ENCODE results near the gene GADL1.

Gene GADL1, protein sequence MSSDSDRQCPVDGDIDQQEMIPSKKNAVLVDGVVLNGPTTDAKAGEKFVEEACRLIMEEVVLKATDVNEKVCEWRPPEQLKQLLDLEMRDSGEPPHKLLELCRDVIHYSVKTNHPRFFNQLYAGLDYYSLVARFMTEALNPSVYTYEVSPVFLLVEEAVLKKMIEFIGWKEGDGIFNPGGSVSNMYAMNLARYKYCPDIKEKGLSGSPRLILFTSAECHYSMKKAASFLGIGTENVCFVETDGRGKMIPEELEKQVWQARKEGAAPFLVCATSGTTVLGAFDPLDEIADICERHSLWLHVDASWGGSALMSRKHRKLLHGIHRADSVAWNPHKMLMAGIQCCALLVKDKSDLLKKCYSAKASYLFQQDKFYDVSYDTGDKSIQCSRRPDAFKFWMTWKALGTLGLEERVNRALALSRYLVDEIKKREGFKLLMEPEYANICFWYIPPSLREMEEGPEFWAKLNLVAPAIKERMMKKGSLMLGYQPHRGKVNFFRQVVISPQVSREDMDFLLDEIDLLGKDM

DNA sequence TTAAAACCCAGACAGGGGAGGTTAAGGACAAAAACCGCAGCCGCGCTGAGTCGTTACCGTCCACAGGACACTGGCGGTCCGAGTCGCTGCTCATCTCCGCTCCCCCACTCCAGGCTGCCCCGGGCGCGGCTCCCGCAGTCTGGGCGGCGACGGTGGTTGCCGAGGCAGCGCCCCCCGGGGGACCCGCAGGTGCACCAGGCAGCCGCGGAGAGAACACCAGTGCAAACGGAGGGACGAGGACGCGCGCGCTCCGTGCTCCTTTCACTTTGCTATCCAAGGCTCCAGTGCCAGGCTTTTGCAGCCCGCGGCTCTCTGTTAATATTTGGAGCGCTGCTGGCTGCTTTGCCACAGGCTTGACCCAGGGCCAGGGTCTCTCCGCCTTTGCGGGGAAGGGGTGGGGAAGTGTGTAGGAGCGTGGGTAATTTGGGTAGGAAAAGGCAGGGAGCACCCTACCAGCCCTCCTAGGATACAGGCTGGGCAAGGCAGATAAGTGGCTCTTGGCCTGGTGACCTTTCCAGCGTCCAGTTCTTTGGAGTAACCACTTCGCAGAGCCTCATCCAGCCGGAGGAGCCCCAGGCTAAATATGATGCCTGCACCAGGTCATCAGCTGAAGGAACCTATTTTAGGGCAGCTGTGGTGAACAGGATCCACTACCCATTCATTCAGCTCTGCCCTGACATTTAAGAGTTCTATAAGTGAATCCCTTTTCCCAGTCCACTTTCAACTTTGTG lies at the start of gene GADL1:
Gene GADL1, minus strand, starts transcription at position 141 of the 731 bp plus-strand sequence. Its CDS starts 47 bp downstream, at position 94.
- no peak for FAIRE-seq

DNA sequence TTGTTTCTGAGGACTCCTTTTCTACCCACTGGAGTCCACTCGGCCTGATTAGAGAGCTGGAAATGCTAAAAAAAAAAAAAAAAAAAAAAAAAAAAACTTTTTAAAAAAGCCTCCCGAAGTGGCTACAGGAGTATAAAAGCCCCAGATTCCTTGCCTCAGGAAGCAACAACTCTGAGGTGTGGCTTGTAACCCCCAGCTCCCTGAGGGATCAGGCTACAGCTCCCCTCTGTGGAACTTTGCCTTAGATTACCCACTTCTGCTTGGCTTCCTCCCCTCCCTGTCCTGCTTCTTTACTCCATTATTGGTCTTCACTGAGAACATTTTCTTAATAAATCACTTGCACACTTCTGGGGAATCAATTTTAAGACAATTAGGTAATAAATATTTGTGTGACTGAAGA lies 49.7 kb upstream of the GADL1 start:
- no peak for FAIRE-seq

DNA sequence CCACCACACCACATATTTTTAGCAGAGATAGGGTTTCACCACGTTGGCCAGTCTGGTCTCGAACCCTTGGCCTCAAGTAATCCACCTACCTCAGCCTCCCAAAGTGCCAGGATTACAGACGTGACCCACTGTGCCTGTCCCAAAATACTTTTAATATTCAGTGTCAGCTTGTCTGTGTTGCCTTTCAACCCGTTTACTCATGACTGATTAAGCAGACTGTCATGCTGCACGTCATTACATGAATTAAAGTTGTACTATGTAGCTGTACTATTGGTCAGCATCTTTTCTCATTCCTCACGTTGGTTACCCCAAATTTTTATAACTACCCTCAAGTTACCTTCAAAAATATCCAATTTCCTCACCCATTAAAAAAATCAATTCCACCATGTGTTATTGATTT lies 48.7 kb upstream of the GADL1 start:
- FAIRE-seq: no peak

DNA sequence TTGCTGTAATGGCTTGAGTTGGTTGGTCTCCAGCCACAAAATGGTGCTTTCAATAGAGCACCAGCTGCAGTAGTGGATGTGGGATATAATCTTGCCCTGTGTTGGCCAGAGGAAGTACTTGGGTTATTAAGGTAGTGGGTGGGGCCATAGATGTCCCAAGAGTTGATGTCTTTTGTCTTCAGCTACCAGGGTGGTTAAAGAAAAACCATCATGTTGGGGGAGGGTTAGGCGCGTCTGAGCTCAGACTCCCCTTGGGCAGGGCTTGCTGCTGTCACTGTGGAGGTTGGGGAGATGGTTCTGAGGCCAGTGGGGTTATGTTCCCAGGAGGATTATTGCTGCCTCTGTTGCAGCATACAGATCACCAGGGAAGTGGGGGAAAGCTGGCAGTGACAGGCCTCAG lies 46.9 kb upstream of the GADL1 start:
- no peak for FAIRE-seq

DNA sequence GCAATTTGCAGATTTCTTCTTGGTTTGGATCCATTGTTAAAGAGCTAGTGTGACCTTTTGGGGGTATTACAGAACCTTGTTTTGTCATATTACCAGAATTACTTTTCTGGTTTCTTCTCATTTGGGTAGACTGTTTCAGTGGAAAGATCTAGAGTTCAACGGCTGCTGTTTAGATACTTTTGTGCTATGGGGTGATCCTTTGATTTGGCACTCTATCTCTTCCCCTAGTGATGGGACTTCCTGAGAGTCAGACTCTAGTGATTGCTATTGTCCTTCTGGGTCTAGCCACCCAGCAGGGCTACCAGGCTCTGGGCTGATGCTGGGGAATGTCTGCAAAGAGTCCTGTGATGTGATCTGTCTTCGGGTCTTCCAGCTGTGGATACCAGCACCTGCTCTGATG lies 46.3 kb upstream of the GADL1 start:
- no peak for FAIRE-seq

DNA sequence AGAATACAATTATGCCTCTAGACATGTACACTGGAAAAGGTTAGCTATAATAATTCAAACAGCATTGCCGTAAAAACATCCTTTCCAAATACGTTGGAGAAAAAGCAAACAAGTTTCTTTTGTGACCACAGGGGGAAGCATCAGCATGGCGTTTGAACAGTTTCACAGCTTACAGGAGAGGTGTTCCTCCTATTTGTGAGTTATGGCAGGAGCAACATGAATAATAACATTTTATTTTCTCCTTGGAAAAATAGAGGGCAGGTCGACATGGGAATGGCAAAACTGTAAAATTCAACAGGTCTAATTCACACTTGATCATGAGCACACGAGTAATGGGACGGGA lies 39.7 kb upstream of the GADL1 start:
- FAIRE-seq: peak; percentile 70

DNA sequence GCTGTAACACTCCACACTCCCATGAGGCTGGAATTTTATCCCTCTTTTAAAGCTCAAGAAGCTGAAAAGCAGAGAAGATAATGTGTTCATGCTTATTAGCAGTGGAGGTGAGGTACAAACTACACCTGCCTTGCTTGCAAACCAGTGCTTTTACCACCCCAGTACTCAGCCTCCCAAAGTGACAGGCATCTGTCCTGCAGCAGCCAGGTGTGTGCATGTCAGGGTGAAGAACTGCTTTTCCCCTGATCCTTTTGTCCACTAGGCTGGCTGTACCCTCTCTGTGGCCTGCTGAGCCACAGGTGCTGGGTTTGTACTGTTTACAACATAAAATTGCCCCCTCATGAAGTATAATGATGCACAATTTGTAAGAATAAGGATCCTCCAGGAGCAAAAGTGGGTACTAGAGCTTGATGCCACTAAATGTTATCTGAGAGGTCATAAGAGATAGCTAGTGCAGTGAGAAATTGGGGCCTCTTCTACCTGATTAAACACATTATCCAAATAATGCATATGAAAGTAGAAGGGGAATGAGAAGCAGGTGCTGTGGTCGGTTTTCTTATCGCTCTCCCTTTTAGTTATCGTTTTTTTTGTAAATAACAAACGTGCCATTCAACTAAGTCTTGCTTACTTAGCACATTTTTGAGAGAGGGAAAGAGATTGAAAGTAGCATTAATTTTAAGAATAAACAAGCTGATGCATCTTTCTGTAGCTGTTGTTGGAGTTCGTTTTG lies 39.2 kb upstream of the GADL1 start:
- FAIRE-seq: no peak

DNA sequence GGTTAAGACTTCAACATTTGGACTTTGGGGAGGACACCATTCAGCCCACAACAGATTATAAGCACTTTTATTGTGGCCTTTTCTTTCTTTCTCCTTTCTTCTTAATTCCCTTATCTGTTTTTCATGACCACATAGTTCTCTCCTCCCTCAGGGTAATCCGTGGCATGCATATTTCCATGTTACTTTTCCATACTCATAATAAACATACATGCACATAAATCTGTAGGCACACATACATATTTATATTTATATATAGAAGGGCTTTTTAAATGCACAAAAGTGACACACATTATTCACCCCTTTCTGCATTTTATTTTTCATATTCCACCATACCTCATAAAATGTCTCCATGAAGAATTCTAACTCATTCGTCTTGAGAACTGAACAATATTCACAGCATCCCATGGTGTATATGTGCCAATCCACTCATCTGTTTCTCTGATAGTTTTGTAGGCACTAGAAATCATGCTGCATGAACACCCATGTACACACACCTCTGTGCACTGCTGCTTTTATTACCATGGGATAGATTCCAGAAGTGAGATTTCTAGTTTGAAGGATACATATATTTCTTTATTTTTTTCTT lies 38.1 kb upstream of the GADL1 start:
- no peak for FAIRE-seq

DNA sequence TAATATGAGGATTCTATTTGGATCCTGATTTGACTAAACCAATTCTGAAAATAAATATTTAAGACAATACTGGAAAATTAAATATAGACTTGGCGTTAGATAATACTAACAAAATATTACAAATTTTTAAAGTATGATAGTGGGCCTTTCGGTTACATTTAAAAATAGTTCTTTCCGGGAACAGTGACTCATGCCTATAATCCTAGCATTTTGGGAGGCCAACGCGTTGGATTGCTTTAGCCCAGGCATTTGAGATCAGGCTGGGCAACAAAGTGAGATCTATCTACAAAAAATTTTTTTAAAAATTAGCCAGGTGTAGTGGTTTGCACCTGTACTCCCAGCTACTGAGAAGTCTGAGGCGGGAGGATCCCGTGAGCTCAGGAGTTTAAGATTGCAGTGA lies 30.3 kb upstream of the GADL1 start:
- no peak for FAIRE-seq

DNA sequence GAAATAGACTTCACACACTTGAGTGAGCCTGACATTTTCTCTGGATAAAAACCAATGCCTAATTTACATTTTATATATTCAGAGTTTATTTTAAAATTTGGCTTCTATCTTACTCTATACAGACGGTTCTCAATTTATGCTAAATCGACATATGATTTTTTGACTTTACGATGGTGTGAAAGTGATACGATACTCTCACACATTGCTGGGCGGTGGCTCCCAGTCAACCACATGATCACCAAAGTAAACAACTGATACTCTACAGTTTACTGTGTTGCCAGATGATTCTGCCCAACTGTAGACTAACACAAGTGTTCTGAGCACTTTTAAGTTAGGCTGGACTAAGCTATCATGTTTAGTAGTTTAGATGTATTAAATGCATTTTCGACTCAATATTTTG lies 25.1 kb upstream of the GADL1 start:
- no peak for FAIRE-seq

DNA sequence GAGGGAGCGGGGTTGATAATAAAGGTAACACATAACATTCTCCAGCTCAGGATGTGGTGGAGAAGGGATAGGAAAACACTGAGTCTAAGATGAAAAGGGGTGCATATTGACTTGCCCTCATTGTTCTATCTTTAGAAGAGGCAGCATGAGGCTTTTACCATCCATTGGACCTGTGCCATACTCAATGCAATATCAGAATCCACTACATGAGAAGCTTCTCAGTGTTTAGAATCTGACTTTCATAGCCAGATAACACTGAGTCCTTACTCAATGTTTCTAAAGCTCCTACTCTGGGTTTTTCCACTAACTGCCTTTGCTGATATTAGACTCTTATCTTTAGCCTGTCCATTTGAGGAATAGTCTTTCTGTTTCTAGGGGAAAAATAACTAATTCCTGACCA lies 24.3 kb upstream of the GADL1 start:
- no peak for FAIRE-seq

DNA sequence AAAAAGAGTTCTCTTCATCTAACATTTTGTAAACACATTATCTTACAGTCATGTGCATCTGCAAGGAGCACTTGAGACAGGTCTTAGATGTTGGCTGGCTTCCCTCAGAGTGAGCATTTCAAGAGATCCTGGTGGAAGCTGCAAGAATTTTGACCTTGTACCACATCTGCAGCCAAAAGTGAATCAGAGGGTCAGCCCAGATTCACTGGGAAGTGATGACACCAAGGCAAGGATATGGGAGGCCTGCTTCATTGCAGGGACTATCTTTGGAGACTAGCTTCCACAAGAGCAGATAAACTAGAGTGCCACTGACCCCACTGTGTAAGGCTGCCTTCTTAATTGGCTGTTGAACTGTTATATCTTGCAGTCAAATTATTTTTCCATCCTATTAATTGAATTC lies 21.3 kb upstream of the GADL1 start:
- no peak for FAIRE-seq

DNA sequence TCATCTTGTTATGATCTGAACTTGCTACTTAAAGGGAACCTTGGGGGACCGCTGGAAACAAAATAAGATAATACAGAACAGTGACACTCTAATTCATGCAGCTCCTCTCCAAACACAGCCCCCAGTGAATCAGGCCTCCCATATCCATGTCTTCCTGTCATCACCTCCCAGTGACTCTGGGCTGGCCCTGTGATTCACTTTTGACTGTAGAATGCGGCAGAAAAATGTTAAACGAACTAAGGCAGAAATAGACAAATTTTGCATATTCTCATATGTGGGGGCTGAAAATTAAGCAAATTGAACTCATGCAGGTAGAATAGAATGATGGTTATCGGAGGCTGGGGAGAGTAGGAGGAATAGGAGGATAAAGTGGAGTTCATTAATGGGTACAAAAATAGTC lies 20.2 kb upstream of the GADL1 start:
- no peak for FAIRE-seq

DNA sequence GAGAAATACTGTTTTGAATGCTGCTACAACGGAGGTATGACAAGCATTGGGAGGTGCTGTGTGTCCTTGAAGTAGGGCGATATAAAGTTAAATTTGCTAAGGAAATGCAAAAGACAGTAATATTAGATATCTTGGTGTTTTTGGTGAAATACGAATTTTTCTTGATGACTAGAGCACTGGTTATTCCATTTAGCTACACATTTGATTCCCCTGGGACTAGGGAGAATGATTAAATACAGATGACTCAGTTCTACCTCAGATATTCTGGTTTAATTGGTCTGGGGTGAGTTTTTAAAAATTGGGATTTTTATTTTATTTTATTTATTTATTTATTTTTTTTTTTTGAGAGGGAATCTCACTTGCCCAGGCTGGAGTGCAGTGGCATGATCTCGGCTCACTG lies 18.7 kb upstream of the GADL1 start:
- no peak for FAIRE-seq

DNA sequence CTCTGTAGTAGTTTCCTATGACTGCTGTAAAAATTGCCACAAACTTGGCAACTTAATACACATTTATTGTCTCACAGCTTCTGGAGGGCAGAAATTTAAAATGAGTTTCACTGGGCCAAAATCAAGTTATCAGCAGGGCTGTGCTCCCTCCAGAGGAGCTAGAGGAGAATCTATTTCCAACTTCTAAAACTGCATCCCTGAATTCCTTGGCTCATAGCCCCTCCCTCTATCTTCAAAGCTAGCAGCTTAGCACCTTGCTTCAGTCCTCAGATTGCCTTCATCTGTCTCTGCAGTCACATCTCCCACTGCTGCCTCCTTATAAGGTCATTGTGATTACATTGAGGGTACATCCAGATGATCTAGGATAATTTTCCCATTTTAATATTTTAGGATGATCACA lies 17.8 kb upstream of the GADL1 start:
- no peak for FAIRE-seq

DNA sequence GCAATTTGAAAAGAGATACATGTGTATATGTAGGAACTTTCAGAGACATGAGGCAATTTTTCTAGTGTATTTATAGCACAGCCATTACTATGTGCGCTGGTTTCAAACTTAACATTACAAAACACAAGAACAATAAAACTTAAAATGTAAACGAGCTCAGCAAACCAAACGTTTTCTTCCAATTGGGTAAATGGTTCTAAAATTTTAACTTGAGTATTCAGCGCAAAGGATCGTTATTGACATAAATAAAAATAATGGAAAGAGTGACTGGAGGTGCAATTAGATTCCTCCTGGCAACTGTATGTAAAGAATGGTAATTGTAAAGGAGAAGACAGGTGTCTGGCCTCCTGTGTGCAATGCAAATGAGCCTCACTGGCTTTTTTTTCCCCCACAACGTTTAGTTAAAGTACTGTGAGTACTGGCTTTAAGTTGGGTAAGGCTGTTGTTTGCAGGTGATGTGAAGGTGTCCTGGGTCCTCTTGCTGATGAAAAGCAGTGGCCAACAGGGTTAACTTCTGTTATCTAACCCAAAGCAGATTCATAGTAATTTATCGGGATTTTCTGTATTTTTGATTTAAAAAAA lies 14.1 kb upstream of the GADL1 start:
- FAIRE-seq: no peak

DNA sequence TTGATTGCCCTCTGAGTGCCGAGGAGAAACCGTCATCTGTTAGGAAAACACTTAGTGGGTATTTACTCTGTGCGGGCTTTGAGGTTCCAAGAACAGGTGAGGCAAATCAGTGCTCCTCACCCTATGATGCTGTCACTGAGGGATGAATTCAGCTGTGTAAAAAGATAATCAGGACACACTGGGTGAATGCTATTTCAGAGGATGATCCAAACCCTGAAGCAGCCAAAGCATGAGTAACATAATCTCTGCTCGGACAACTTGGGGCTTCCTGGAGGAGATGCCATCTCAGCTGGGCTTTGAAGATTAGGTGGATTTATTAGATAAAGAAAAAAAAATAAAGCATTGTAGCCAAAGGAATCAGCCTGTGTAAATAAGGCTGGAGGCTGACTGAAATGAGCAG lies 10.5 kb upstream of the GADL1 start:
- FAIRE-seq: no peak

DNA sequence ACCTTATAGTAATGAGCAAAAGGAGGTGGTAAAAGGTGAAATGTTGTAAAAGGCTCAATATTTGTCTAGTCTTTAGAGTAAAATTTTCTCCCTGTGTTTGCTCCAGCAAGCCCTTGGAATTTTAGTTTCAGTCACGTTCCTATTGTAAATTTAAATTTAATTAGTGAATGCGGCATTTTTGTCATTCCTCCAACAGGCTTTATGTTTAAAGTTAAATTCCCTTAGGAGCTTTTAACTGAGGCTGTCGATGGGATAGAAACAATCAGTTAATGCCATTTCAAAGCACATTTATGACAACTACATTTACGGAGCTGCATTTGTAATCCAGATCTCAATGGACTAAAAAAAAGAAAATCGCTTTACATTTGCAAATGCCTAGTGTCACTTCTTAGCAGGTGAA lies 868 bp upstream of the GADL1 start:
- no peak for FAIRE-seq

DNA sequence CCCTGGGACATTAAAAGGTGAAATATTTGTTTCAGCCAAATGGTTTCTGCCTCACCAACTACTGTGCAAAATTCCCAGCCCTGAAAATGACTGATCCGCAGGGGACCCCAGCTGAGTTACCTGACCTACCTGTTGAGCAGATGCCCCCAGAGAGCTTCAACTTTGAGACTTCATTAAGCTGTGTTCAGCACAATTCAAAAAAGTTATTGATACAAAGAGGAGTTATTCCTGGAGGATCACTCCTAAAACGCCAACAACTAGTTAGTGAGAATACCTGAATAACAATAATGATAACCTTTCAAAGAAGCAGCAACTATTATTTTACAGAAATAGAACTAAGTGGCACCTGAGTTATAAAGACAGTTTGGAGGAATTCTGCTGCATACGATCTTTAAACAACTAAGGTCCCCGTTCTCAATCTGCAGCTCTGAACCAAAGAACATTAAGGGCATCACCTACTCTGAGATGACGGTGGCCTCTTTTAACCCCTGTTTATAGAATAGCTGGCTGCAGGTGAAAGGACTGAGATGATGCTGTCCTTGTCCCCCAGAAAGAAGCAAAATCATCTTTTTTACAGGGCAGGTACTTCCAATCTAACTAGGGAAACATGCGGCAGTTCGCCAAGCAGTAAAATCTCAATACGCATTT lies 659 bp downstream of the GADL1 start:
- FAIRE-seq: no peak

DNA sequence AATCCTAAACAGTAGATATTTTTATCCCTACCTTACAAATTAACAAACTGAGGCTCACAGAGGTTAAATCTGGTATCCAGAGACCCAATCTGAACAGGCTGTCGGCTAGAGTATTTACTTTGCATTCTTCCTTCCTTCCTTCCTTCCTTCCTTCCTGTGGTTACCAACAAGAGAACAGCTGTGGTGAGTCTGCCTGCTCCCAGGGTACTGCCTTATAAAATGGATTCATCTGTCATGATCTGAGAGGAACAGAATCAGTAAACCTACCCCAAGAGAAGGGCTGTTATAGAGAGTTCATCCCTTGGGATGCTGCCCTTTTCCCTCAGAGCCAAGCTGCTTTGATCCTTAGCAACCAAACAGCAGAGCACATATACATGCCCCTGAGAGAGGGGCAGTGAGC lies 3.6 kb downstream of the GADL1 start:
- FAIRE-seq: no peak

DNA sequence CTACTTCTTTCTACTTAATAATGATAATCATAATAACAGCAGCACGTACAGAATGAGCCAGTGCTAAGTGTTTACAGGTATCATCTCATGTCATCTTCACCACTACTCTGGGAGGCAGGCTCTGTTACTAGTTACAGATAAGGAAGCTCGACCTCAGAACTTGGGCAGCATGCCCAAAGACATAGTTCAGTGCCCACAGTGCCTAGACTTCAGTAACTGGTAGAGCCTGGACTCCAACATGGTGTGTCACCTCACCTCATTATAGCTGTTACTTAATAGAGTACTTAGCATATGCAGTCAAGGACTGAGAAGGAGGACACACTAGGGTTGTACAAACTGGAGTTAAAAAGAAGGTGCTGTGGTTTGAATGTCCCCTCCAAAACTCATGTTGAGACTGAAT lies 7.6 kb downstream of the GADL1 start:
- FAIRE-seq: no peak

DNA sequence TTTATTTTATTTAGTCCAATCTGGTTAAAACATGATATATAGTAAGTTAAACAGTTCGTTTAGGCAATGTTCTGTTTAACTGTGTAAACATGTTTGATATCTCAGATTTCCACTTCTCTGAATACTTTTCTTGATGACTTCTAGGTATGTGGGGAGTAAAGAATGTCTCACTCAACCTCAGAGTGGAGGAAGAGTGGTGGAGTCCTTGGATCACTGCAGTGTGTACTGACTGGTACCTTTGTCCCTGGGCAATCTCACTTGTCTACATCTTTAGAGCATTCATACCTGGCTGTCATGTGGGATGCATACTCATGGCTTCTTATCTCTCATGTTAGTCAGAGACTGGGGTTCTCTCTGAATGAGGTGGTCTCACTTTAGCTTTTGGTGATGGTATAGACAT lies 15.6 kb downstream of the GADL1 start:
- no peak for FAIRE-seq

DNA sequence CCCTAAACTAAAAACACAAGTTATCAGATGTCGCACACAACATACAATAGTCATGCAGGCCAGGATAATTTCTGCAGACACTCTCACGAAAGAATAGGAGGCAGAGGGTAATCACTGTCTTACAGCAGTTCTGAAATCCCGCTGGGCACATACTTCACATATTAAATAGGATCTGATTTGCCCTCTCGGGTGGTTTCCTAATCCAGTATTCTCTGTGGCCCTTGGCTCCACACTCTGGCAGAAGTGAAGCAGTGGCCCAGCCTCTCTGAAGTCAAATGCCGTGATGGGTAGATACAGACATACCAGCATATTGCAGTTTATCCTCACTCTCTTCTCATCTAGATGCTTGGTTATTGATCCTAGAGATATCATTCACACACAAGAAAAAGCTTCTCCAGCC lies 19.0 kb downstream of the GADL1 start:
- FAIRE-seq: no peak

Measured in TTC549 (cell line).